GM18502 (cell line): ENCODE results near the gene DYRK1B.
"Not testable (repeated sequence)": the region's sequence is repeated elsewhere in the genome, so short reads cannot be mapped to it uniquely, and the experiment has no call there.

Experiments used
- ATAC-seq: cut with Tn5 transposase; IDR thresholded peaks from one replicate; pipeline ENCODE4 v1.9.1; 2021; ENCODE audit warnings: mild to moderate bottlenecking; ENCODE audit not compliant: unreplicated experiment, poor library complexity

DYRK1B gene

GRCh38 chr19:39814111-39814510 lies 19.9 kb downstream of the DYRK1B start:
- ATAC-seq: not testable (repeated sequence)

- no peak for ATAC-seq
Measured at GRCh38 chr19:39813264-39813993, 20.5 kb downstream of the DYRK1B start.

GRCh38 chr19:39811064-39811463 lies 22.9 kb downstream of the DYRK1B start:
- ATAC-seq: no peak

GRCh38 chr19:39810424-39810823 lies 23.5 kb downstream of the DYRK1B start:
- no peak for ATAC-seq

GRCh38 chr19:39809368-39809767 lies 24.6 kb downstream of the DYRK1B start:
- ATAC-seq: no peak

GRCh38 chr19:39808688-39809087 lies 25.3 kb downstream of the DYRK1B start:
- ATAC-seq: not testable (repeated sequence)

GRCh38 chr19:39807846-39808364 lies 26.1 kb downstream of the DYRK1B start:
- ATAC-seq: no peak

GRCh38 chr19:39805104-39805503 lies 28.9 kb downstream of the DYRK1B start:
- ATAC-seq: no peak

- no peak for ATAC-seq
Measured at GRCh38 chr19:39802958-39803357, 31.0 kb downstream of the DYRK1B start.

- no peak for ATAC-seq
Measured at GRCh38 chr19:39797083-39797482, 36.9 kb downstream of the DYRK1B start.

GRCh38 chr19:39796000-39796498 lies 37.9 kb downstream of the DYRK1B start:
- ATAC-seq: no peak

- no peak for ATAC-seq
Measured at GRCh38 chr19:39795001-39795400, 39.0 kb downstream of the DYRK1B start.

- peak; percentile 59 for ATAC-seq
Measured at GRCh38 chr19:39792999-39793546, 40.9 kb downstream of the DYRK1B start.

- ATAC-seq: no peak
Measured at GRCh38 chr19:39788244-39788643, 45.7 kb downstream of the DYRK1B start.

GRCh38 chr19:39780894-39781293 lies 53.1 kb downstream of the DYRK1B start:
- ATAC-seq: no peak

GRCh38 chr19:39778763-39779162 lies 55.2 kb downstream of the DYRK1B start, which contains the start of gene LEUTX:
TSS of gene LEUTX (plus strand) at chr19:39778854. CDS start at chr19:39778921, 67 bp downstream.
- ATAC-seq: no peak
